Erythroblast (primary cell): Measurements from ENCODE around the gene INPP4B.

Experiments
- DNase-seq, 2 experiments: peaks; one replicate each; lab custom pipeline; 2025; lab: John Stamatoyannopoulos, UW
- GATA1 ChIP-seq: IDR thresholded peaks from 2 replicates; pipeline ENCODE4 v1.6.1; 2011; ENCODE audit warnings: low read depth, mild to moderate bottlenecking, control low read depth, low read length, moderate library complexity
- POLR2A ChIP-seq: IDR thresholded peaks from 2 replicates; pipeline ENCODE4 v1.6.1; 2011; ENCODE audit warnings: mild to moderate bottlenecking, low read length

Gene INPP4B

GRCh38 chr4:142557239-142557801, 288.8 kb downstream of the INPP4B start:
- DNase-seq = no peak
- TF ChIP-seq POLR2A (no peak), GATA1 (no peak)

DNA sequence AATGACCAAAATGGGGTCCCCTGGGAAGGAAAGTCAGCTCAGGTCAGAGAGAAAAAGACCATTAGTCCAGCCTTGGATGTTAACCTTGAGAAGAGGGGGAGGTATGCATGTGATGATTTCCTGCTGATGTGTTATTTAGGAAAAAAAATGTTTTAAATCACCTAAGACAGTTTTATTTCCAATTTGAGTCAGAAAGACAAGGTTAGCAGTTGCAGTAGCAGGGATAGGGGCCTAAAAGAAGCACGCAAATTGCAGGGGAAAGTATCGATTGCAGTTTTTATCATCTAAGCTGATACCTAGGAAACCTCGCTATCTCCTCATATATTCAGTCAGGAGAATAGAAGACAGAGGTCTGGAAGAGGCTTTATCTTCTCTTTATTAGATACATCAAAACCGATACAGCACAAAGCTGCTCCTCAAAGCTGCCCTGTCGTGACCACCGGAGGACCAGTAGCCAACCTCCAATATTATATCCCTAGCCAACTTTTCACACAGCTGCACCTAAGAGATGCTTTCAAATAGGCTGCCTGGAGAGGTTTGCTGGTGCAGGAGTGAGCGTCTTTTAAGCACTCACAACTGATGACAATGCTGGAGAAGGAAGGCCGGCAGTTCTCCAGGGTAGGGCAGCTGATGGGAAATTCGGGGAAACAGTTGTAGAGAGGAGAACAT, 289.4 kb downstream of the INPP4B start:
- TF ChIP-seq GATA1 = no peak
- TF ChIP-seq POLR2A = no peak
- no peak for DNase-seq

DNA sequence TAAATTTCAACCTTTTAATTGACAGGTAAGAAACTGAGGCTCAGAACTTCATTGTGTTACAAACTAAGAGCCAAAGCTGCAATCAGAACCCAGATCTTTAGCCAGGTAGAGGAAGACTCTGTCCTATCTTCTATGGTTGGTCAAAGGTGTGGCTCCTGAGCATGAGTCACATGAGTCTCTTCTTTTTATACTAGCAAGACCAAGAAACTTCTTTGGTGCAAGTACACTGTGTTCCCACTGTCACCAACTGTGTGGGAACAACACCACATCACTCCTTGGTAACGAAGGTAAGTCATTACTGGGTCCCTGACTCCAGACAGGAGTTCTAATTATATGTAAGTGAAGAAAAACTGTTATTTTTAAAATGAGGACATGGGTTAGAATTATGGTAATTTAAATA, 290.1 kb downstream of the INPP4B start:
- TF ChIP-seq GATA1 (no peak), POLR2A (no peak)
- DNase-seq = no peak

- no peak for TF ChIP-seq GATA1
- no peak for DNase-seq
Observed at GRCh38 chr4:142554412-142554811, 291.7 kb downstream of the INPP4B start.

DNA sequence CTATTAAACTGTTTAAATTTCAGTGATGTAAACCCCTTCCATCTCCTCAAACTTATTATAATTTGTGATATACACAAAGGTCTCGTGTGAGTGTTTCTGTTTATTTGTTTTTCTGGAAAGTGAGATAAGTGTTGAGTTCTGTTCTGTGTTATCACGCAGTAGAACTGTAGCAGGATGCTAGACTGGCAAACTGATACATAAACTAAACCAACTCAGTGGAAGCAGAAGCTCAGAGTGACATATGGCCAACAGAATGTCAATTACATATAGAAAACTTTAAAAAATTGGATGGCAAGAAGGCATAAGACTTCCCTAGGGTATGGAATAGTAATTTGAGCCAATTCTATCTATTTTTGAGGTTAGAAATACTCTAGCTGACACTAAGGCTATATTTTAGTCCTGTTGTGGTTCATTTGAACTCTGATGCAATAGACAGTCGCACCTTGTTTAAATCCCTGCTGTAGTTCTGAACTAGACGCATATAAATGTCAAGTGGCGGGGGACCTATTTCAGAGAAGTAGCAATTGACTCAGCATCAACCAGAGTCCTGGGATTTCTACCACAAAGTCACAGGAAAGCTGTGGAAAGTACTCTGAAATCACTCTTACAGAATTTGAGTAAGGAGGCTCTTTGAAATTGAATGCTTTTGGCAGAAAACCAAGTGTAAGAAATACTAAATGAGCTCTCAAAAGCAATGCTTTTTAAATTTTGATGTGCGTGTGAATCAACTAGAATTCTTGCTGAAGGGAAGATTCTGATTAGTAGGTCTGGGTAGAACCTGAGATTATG, 294.4 kb downstream of the INPP4B start:
- DNase-seq = no peak
- TF ChIP-seq GATA1 (no peak), POLR2A (no peak)

- no peak for TF ChIP-seq GATA1
- no peak for TF ChIP-seq POLR2A
Observed at GRCh38 chr4:142550965-142551364, 295.1 kb downstream of the INPP4B start.

DNA sequence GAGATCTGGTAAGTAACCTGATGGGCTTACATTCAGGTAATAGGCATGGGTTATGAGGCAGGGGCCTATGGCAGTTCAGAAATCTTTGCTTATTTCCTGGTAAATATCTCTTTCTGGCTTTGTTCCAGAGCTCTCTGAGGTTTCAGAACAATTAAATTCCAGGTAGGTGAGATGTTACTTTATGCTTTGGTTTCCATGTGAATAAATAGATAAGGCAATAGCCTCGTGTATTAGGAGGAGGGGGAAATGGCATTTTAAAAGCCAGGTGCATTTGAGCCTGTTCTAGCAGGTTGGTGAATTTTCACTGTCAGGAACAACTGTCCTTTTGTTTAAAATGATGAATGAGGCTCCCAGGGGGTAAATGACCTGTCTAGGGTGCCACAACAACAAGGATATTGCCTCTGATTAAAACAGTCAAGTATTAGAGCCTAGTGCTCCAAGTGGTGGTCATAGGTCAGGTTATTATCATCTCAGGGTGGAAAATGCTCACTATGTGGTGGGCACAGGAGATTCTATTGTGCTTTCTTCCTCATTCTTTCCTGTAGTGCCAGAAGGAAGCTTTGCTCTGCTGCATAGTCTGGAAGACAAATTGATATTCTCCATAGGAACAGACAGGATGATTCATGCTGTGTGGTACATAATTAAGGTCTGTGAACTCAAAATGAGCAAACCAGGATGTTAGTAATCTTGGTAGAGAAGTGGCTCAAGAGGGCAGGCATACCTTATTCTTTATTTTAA, 296.2 kb downstream of the INPP4B start:
- no peak for DNase-seq
- TF ChIP-seq POLR2A = no peak
- no peak for TF ChIP-seq GATA1

More at GRCh38 chr4:142550965-142551364, 295.1 kb downstream of the INPP4B start:
- no peak for DNase-seq

DNA sequence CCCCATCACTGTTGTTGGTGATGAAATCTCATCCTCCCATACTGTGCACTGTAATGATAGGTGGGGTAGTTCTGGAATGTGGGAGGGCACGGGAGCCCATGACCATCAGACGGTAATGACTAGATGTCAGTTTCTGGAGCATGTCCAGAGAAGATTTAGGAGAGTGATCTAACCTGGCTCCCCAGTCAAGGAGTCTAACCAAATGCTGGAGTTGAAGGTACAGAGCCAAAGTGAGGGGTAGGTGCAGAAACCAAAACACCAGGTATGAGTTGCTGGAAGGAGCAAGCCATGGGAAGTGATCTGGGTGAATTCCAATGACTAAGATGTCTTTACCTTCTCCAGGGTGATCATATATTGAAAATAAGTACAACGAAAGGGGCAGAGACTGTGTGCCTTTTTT, 296.9 kb downstream of the INPP4B start:
- DNase-seq = no peak
- TF ChIP-seq GATA1 (no peak), POLR2A (no peak)

DNA sequence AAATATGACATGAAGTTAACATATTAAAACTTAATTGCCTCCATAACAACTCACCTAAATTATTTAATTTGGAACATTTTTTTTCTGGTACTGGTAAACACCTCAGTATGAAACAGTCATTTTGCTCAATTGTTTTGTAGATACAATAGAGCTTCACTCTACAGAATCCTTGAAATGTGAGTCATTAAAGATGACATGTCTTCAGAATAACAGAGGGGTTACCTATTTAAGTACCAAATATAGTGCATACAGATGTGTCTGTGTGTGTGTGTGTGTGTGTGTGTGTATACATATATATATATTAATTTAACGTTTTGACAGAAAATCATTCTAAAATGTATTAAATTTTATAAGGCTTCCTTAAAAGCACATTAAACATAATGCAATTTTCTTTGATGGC, 297.6 kb downstream of the INPP4B start:
- no peak for DNase-seq
- TF ChIP-seq GATA1 = no peak
- no peak for TF ChIP-seq POLR2A

GRCh38 chr4:142547974-142548373, 298.1 kb downstream of the INPP4B start:
- no peak for DNase-seq
- TF ChIP-seq GATA1 (no peak), POLR2A (no peak)

DNA sequence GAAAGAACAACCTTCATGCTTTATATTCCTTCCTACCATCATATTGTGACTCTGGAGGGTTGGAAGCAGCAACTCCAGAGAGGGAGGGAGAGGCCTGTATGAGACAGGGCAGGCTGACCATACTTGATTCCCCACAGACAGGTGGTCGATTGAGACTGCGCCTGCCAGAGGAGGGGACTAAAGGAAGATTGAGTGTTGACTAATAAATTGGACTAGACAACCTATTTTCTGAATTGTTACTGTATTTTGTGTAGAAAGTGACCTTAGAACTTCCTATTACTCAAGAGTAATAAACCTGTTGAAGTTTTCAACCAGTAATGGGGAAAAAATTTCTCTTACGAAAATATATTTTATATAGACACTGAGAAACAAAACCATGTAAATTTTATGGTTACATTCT, 301.5 kb downstream of the INPP4B start:
- TF ChIP-seq GATA1 (no peak), POLR2A (no peak)
- no peak for DNase-seq

DNA sequence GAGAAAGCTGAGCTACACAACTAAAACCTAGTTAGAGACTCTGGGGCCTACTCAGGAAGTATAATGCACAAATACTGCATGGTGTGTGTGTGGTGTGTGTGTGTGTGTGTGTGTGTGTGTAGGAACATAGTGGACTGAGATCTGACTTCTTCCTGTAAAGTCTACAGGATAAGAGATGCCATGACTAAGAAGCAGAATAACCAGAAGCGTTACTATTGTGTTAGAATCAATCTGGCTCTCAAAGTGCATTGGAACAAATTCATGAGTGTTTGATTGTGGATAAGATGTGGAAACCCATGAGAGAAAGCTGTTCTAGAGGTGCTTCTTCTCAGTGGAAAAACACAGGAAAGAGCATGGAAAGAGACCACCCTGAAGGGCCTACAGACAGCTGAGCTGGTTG, 302.1 kb downstream of the INPP4B start:
- DNase-seq = no peak
- no peak for TF ChIP-seq POLR2A
- TF ChIP-seq GATA1 = no peak

DNA sequence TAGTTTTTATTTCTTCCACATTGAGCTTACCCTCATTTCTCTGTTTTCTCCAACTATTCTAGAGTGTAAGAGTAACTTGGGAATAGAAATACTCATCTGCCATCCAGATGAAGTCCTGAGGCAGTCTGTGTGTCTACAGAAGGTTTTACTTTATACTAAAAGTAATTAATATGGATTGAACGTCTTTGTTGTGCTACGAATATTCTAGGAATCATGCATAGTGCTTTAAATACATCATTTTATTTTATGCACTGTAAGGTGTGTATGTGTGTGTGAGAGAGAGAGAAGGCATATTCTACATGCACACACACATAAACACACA, 305.7 kb downstream of the INPP4B start:
- DNase-seq = no peak

DNA sequence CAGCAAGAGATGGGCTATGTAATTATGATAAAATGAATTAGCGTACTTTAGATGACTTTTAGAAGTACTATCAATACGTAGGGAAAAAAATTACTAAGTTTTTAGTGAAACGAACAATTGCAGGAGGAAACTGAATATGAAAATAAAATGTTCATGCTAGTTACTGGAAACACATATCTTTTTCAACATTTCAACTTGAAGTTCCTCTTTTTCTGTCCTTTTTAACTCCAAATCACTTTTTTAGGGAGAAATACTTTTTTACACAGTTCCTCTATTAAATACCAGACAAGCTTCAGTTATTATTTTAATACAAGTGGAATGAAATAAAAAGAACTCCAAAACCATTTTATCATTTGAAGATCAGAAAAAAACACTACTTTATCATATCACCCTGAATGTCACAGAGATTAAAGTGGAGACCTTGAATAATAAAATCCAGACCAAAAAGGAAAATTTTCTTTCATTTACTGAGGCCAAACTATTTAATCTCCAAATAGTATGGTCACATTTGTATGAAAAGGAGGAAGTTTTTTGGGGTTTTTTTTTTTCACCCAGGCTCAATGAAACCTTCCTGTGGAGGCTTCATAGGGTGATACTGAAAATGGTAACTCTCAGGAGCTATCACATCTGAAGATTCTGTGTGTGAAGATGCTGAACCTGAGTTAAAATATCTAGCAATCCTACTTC, 306.2 kb downstream of the INPP4B start:
- TF ChIP-seq GATA1 (no peak), POLR2A (no peak)
- no peak for DNase-seq

More for the DNA sequence above, 305.7 kb downstream of the INPP4B start:
- no peak for TF ChIP-seq GATA1
- no peak for TF ChIP-seq POLR2A
